Measurements from ENCODE around the gene TRIP13. TPM values are rescaled to one million over a fixed set of nuclear protein-coding genes. Genes with fewer than 3 reads are reported as not detected.

Gene TRIP13
- polyA plus RNA-seq, 1 donor: 7.8 TPM

DNA sequence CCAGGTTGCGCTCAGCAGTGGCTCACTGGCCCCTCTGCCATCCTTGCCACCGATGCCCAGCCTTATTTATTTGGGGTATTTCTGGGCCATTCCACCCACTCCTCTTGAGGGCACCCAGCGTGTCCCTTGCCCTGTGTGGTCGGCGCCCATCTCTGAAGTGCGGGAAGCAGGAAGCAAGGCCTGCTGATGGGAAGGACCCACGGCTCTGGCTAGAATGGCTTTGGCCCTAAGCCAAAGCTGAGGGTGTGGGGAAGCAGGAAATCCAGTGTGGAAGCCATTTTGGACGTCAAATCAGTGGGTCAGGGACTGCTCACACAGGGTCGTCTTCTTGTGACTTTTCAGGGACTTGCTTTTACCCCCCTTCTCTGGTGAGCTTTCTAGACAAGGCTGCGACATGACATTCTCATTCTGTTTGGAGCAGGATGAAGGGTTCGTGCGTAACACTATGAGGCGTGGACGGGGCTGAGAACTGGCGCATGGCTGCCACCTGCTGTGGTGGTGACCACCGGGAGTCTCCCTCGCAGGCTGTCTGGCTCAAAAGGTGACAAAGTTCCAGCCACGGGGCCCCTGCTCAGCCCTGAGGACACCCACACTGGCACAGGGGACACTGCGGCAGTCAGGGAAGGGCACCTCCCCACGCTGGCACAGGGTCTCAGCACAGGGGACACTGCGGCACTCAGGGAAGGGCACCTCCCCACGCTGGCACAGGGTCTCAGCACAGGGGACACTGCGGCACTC is 65.2 kb downstream of the TRIP13 start:
- DNase-seq: no peak

DNA sequence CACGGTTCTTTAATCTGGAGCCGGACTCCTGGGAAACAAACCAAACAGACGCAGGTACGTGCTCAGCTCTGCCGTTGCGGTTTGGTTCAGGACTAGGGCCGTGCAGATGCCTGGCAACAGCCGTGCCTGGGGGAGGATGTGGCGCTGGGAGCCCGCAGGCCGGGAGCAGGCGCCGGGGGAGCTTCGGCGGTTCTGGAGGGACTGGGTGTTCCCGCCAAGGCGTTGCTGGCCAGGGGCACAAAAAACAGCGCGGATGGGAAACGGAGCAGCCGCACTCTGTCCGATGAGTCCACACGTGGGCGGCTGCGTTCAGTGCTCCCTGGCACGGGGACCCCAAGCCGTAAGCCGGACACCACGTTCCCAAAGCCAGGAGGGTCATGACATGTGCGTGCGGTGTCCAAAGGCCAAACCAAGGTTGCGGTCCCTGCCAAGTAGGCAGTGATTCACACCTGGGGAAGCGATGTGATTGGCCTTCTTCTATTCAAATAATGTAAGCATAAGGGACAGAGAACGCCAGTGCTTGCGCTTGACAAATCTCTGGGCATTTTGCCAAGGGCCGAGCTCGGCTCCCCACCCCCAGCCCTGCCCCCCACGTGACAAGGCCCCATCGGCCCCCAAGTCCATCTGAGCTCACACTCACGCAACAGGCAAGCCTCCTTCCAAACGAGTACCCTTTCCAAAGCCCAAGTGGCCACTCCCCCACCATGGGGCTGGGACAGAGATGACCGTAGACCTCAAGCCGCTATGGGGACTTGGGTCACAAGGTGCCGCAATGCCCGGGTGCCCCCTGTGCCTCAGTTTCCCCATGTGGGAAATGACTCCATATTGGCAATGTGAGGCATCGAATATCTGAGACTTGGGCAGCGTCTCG is 66.3 kb downstream of the TRIP13 start:
- no peak for DNase-seq

DNA sequence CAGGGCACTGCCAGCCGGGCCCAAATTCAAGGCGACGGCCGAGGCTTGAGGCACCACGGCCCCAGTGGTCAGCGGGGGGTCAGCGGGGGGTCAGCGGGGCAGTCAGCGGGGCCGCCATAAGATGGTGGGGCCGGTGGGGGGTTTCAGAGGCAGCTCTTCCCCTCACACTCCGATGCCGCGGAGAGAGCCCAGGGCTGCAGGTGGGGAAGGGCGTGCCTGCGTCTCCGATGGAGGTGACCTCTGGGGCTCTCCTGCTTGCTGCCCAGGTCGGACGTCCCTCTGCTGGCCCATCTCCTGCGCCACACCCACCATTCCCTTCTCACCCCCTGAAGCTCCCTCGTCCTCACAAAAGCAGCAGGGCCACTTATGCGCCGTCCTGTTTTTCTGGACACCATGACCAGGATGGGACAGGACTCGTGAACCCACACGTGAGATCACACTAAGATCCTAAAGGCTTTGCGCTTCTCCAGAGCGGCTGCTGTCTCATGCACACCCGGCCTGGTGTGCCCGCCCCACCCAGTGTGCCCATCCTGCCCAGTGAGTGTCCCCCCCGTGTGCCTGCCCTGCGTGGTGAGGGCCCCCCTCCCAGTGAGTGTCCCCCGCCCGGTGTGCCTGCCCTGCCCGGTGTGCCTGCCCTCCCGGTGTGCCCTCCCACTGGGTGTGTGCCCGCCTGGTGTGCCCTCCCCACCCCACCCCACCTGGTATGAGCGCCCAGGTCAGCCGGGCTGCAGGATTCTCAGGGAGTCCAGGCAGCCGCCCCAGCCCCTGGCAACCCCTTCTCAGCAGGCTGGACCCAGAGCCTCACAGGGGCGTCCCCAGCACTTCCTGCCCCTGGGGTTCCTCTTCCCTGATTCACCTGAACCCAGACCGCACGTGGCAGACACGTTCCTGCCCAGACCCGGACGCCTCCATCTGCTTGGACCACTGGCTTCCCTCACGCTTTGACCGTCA is 67.2 kb downstream of the TRIP13 start:
- no peak for DNase-seq

DNA sequence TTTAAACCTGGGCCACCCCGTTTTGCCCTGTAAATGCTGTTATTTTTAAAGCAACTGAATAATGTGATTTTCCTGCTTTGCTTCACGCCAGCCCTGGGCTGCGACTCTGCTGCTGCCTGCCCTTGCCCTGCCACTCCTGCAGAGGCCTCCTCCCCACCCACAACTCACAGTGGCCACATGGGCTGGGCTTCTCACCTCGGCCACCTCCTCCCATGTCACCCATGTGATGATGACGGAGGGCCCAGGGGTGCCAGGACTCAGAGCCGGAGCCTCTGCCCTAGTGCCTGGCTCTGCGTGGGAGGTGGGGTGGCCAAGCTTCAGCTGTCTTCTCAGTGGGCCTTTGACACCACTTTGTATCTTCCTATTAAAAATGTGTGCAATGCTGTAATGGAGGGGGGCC is 67.9 kb downstream of the TRIP13 start:
- DNase-seq: no peak

DNA sequence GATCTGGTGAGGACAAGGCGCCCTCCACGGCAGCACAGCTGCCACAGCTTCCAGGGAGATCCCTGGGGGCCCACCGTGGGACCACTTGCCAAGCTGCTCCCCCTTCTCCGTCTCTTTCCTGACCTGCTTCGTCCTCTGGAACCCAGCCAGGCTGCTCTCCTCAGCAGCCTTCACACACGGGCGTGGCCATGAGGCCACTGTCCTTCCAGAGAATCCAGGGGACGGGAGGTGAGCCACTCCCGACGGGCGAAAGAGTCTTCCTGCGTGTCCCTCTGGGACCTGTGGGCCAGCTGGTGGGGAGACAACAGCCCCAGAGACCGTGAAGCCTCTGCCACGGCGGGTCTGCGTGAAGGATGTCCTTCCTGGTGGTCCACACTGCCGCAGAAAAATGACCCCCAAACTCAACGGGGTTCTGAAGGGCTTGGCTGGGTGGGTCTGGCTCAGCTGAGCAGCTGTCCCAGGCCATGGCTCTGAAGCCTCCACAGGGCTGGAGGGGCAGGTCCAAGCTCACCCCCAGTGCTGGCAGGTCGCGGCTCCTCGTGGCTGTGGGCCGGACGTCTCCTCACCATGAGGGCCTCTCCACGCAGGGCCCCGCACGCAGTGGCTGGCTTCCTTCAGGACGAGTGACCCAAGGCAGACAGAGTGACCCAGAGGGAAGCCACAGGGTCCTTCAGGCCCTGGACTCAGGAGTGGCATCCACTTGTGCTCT is 68.5 kb downstream of the TRIP13 start:
- no peak for DNase-seq

DNA sequence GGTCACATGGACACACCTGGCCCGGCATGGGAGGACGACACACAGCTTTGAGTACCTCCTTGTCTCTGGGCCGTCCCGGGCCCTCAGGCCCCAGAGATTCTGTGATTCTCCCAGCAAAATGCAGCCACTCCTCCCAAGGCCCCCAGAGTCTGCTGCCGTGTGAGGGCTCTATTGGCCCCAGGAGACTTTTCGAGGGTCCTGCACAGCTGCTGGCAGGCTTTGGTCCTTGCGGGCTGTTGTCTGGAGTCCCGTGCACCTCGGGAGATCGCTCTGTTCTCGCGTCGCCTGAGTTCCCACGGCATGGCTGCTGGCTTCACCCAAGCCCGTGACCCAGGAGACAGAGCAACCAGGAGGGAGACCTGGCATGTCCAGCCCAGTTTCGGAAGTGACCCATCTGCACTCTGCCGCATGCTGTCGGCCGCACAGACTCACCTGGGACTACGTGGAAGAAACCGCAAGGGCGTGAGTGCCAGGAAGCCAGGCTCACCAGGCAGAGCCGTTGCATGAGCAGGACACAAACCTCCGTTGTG is 69.1 kb downstream of the TRIP13 start:
- DNase-seq: no peak

DNA sequence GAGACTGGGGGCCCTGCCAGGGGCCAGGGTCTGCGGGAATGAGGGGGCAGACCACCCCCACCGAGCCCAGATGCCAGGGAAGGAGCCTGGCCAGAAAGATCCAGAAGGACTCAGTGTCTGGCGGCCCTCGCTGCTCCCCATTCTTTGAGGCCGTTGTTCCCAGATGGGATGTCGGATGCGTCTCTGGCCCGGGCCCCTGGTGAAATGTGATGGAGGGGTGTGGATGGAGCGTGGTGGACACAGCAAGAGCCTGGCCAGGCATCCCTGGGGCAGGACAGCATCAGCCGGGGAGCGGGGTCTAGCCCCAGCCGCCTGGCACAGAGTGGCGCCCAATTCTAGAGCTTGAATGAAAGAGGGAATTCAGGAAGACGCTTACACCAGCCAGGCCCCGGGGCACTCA is 69.7 kb downstream of the TRIP13 start:
- no peak for DNase-seq

DNA sequence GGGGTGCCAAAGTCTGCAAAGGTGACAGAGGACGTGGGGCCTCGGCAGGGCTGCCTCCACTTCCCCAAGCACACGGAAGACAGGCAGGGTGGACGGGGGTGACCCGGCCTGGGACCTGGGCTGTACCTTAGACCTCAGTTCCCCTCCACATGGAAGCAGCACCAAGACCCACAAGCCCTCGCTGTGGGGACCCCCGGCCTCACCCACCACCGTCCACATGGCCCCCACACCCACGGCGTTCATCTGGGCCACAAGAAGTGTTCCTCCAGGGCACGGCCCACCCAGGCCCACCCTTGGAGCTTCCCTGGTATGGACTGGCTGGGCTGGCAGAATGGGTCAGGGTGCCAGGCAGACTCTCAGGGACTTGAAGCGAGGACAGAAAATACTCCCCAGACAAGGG is 70.1 kb downstream of the TRIP13 start:
- no peak for DNase-seq

DNA sequence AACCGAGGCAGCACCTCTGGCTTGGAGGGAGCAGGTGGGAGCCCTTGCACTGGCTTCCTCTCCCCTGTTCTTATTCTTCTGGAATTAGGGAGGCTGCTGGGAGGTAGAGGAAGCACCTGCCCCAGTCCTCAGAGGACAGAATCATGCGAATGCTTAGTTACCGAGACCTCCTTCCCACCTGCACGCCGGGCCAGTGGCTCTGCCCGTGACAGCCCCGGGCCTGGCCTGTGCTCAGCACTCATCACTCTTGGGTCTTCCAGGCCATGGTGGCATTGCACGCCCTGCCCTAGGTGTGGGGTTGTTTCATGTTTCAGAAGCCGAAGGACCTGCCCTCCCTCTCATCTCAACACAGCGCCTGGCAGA is 70.6 kb downstream of the TRIP13 start:
- no peak for DNase-seq

DNA sequence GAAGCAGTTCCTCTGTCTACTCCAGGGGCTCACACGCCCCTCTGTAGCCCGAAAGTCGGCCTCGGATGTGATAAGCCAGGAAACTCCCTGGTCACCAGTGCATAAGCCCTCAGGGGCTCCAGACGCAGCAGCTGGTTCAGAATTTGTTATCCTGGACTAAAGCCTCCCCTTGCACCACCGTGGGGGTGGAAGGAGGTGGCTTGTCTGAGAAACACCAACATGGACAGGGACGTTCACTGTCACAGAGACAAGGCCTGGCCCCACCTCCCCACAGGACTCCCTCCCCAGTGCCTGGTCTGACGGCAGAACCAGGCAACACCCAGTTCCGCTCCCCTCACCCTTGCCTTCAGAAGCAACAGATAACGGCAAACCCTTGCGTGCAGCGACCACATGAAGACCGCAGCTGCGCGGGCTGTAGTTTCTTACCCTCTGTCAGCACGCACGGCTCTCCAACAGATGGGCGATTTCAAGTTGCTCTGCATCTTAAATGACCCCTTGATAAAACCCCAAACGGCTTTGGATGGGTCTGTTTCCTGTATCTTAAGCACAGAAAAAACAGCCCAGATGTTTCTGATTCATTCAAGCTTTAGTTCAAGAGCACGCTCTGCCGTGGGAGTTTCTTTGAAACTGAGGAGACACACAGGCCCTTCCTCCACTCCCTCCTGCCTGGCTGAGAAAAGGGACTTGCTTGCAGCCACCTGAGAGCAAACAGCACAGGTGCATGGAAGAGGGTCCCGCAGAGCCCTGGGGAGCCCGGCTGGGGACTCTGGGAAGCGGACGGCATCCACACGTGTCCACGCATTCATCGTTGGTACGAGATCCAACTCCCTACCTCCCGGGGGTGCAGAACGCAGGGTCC is 71.2 kb downstream of the TRIP13 start:
- DNase-seq: peak; percentile 65

DNA sequence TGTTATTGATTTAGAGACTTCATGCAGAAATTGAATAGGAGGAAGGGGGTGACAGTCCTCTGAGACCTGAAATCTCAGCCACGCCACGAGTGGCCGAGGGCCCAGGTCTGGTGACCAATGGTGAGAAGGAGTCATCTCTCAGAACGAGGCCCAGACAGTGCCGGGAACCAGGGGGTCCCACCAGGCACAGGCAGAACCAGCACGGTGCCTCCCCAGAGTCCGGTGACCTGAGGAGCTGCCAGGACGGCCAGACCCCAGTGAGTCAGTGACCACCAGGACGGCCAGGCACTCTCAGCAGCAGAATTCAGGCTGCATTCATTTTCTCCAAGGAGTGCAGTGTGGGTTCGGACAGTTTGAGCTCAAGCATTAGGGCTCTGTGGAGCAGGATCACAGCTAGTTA is 72.1 kb downstream of the TRIP13 start:
- no peak for DNase-seq

DNA sequence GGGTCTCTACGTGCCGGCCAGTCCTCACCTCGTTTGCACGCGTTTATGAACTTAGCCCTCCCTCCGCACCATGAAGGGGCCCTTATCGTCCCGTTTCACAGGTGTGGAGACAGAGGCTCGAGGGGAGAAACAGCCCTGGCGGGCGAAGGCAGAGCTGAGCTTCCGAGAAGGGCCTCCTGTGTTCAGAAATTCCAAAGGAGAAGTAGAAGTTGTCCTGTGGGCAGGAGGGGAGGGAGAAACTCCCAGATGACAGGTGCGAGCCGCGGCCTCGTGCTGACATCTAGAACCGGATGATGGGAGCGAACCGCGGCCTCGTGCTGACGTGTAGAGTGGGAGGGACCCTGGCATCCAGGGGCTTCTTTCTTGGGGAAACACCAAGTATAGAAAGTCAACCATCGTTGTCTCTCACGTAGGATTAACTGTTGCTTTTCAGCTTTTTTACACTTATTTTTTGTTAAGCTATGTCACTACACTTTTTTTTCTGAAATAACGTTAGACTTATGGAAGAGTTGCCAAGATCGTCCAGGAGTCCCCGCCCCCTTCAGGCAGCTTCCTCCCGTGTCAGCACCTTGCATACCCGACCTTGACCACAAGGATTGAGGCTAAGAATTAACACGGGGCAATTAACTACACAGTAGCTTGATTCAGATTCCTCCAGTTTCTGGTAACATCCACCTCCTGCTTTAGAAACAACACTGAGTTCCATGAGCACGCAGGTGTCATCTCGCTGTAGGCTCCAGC is 73.1 kb downstream of the TRIP13 start:
- no peak for DNase-seq

DNA sequence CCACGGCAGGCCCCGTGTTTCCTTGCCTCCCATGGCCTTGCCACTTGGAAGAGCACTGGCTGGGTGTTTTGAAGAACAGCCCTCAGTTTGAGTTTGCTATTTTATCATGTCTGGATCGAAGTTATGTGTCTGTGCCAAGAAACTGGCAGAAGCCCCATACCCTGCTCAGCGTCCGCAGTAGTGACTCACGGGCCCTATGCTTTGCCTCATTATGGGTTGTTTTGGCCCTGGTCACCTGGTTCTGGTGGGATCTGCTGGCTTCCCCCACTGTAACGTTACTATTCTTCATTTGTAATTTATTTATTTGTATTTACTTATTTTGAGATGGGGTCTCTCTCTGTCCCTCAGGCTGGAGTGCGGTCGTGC is 73.6 kb downstream of the TRIP13 start:
- DNase-seq: no peak

DNA sequence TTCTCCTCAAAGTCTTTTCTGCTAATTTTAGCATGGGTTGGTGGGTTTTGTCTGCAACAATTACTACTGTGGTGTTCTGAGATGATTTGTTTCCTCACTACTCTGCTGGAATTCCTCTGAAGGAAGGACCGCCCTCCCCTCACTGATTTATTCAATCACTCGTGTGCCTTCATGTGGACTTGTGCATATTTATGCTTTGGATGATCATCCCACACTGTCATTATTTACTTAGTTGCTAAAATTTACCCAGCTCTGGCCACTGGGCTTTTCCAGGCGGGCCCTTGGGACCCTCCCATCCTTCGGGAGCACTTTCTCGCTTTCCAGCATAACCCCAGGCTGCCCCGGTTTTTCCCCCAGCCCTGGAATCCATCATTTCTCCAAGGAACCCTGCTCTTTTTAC is 74.3 kb downstream of the TRIP13 start:
- no peak for DNase-seq

Other genes with a start within 250 kb of the TRIP13 start
- 7.7 TPM for gene TPPP, start 199.5 kb upstream of the TRIP13 start, polyA plus RNA-seq (ENCODE audit: insufficient read length)
- 7.3 TPM for gene ZDHHC11B, start 108.2 kb upstream of the TRIP13 start, polyA plus RNA-seq (ENCODE audit: insufficient read length)
- 6.3 TPM for gene ZDHHC11, start 41.9 kb upstream of the TRIP13 start, polyA plus RNA-seq (ENCODE audit: insufficient read length)
- 29.4 TPM for gene BRD9, start 83 bp upstream of the TRIP13 start, polyA plus RNA-seq (ENCODE audit: insufficient read length)
- 3.6 TPM for gene NKD2, start 115.9 kb downstream of the TRIP13 start, polyA plus RNA-seq (ENCODE audit: insufficient read length)
- gene SLC12A7, start 219.2 kb downstream of the TRIP13 start, polyA plus RNA-seq (ENCODE audit: insufficient read length): 10.2 TPM